H1 (cell line): ENCODE results near the gene CCDC60. TPM values are rescaled to one million over a fixed set of nuclear protein-coding genes. Genes with fewer than 3 reads are reported as not detected.

Source experiments
- CTCF ChIA-PET: fragments of 300-600 bp; sonication (Branson Sonifier 250); formaldehyde crosslinking; loops from one replicate; lab custom pipeline; 2021; ENCODE audit not compliant: partially characterized antibody; lab: Charles Lee
- POLR2A ChIA-PET: fragments of 300-600 bp; sonication (Branson Sonifier 250); formaldehyde crosslinking; loops from one replicate; lab custom pipeline; 2021; ENCODE audit warnings: inconsistent platforms; ENCODE audit not compliant: partially characterized antibody; lab: Charles Lee
- DNase-seq, 2 experiments: peaks; one replicate each; pipeline versions ENCODE4 v3.0.0 to v3.0.0-alpha.2; 2010 to 2022; ENCODE audit warnings: low spot score in 2 of 2, low read depth in 1 of 2, mixed read lengths in 1 of 2
- FAIRE-seq: peaks from 2 replicates; lab custom pipeline; 2011; peaks lifted over from hg19 to GRCh38; lab: Jason Lieb, UNC
- H2AFZ ChIP-seq: 2 replicates; pipeline ENCODE4 v1.8.1; 2012; ENCODE audit warnings: low read length, inconsistent platforms
- H2AK5ac ChIP-seq: 2 replicates; pipeline ENCODE4 v1.6.1; 2013; ENCODE audit warnings: low read depth, low read length
- H2BK120ac ChIP-seq: replicated peaks from 2 replicates; pipeline ENCODE3; 2013; ENCODE audit warnings: low read depth, low read length, inconsistent platforms
- H2BK12ac ChIP-seq: 2 replicates; pipeline ENCODE4 v1.6.1; 2013; ENCODE audit warnings: low read depth, low read length
- H2BK15ac ChIP-seq: 2 replicates; pipeline ENCODE4 v1.6.1; 2013; ENCODE audit warnings: low read length
- H2BK20ac ChIP-seq: 2 replicates; pipeline ENCODE4 v1.6.1; 2013; ENCODE audit warnings: low read length
- H2BK5ac ChIP-seq: 2 replicates; pipeline ENCODE4 v1.6.1; 2013; ENCODE audit warnings: low read depth, low read length
- H3K14ac ChIP-seq: 2 replicates; pipeline ENCODE4 v1.6.1; 2013; ENCODE audit warnings: inconsistent platforms; ENCODE audit not compliant: insufficient read length
- H3K18ac ChIP-seq: 2 replicates; pipeline ENCODE4 v1.6.1; 2013; ENCODE audit warnings: low read length; ENCODE audit errors: extremely low read depth
- H3K23ac ChIP-seq: 2 replicates; pipeline ENCODE4 v1.6.1; 2013; ENCODE audit warnings: inconsistent platforms; ENCODE audit not compliant: insufficient read length
- H3K23me2 ChIP-seq: 2 replicates; pipeline ENCODE4 v1.6.1; 2013; ENCODE audit warnings: low read depth, low read length
- H3K27ac ChIP-seq: 2 replicates; pipeline ENCODE4 v1.6.1; 2011; ENCODE audit warnings: low read depth, low read length, inconsistent platforms
- H3K27me3 ChIP-seq, 4 experiments: replicated peaks in 1 of 4; 1 replicate in 1 of 4; 2 replicates in 3 of 4; pipeline versions ENCODE4 v1.6.1 to v1.8.1; 2011 to 2013; ENCODE audit warnings: low read length in 3 of 4, mild to moderate bottlenecking in 3 of 4, inconsistent platforms in 2 of 4, mixed read lengths in 2 of 4, moderate library complexity in 1 of 4; ENCODE audit not compliant: control insufficient read depth in 3 of 4, insufficient read depth in 3 of 4; ENCODE audit errors: extremely low read depth in 1 of 4
- H3K36me3 ChIP-seq, 4 experiments: 2 replicates each; pipeline versions ENCODE4 v1.6.1 to v1.8.1; 2011 to 2013; ENCODE audit warnings: mild to moderate bottlenecking in 4 of 4, low read length in 3 of 4, moderate library complexity in 2 of 4, control low read depth in 1 of 4, inconsistent platforms in 1 of 4; ENCODE audit not compliant: insufficient read depth in 4 of 4, control insufficient read depth in 2 of 4
- H3K4ac ChIP-seq: replicated peaks from 2 replicates; pipeline ENCODE3; 2013; ENCODE audit warnings: low read length, low read depth, mixed read lengths, inconsistent platforms; ENCODE audit not compliant: insufficient read length
- H3K4me1 ChIP-seq, 4 experiments: replicated peaks in 1 of 4; 1 replicate in 1 of 4; 2 replicates in 3 of 4; pipeline versions ENCODE4 v1.6.1 to v1.8.1; 2011 to 2013; ENCODE audit warnings: low read length in 3 of 4, inconsistent platforms in 2 of 4, mixed read lengths in 1 of 4; ENCODE audit not compliant: insufficient read depth in 4 of 4, control insufficient read depth in 3 of 4
- H3K4me2 ChIP-seq, 2 experiments: 2 replicates each; pipeline versions ENCODE4 v1.6.1 to v1.8.1; 2011 to 2013; ENCODE audit warnings: low read depth in 2 of 2, low read length in 2 of 2, control low read depth in 1 of 2, inconsistent platforms in 1 of 2, mild to moderate bottlenecking in 1 of 2; ENCODE audit not compliant: insufficient read depth in 1 of 2
- H3K4me3 ChIP-seq, 4 experiments: fragments of 200-600, 300-600 bp in 1 of 4; sonication (generic), shearing (Covaris generic), sonication (Bioruptor Twin) in 1 of 4; 2 replicates each; pipeline versions ENCODE4 v1.5.1 to v1.8.1; 2011 to 2016; ENCODE audit warnings: low read length in 4 of 4, low read depth in 3 of 4, control low read depth in 2 of 4, inconsistent platforms in 2 of 4, mild to moderate bottlenecking in 2 of 4, mixed read lengths in 1 of 4, moderate library complexity in 1 of 4; ENCODE audit not compliant: insufficient read depth in 2 of 4; ENCODE audit errors: extremely low read depth in 1 of 4
- H3K56ac ChIP-seq: replicated peaks from 2 replicates; pipeline ENCODE3; 2013; ENCODE audit warnings: low read depth, mild to moderate bottlenecking, mixed read lengths, low read length, inconsistent platforms; ENCODE audit not compliant: insufficient read length
- H3K79me1 ChIP-seq: 2 replicates; pipeline ENCODE4 v1.6.1; 2013; ENCODE audit warnings: low read depth, low read length, control low read depth
- H3K79me2 ChIP-seq, 2 experiments: 2 replicates each; pipeline versions ENCODE4 v1.6.1 to v1.8.1; 2012 to 2013; ENCODE audit warnings: low read length in 2 of 2, mild to moderate bottlenecking in 2 of 2, inconsistent platforms in 1 of 2; ENCODE audit not compliant: insufficient read depth in 2 of 2, control insufficient read depth in 1 of 2
- H3K9ac ChIP-seq, 4 experiments: replicated peaks in 1 of 4; 1 replicate in 1 of 4; 2 replicates in 3 of 4; pipeline versions ENCODE4 v1.6.1 to v1.8.1; 2011 to 2013; ENCODE audit warnings: low read depth in 3 of 4, low read length in 3 of 4, control low read depth in 2 of 4, mild to moderate bottlenecking in 2 of 4, moderate library complexity in 2 of 4, inconsistent platforms in 1 of 4; ENCODE audit errors: extremely low read depth in 1 of 4
- H3K9me3 ChIP-seq, 2 experiments: 2 replicates each; pipeline versions ENCODE4 v1.6.1 to v1.8.1; 2012 to 2013; ENCODE audit warnings: mild to moderate bottlenecking in 2 of 2, moderate library complexity in 2 of 2, control low read depth in 1 of 2, inconsistent platforms in 1 of 2, low read depth in 1 of 2, low read length in 1 of 2, mixed read lengths in 1 of 2; ENCODE audit not compliant: insufficient read depth in 2 of 2
- H4K20me1 ChIP-seq, 2 experiments: replicated peaks in 1 of 2; 2 replicates each; pipeline versions ENCODE3 to v1.8.1; 2011 to 2013; ENCODE audit warnings: inconsistent platforms in 2 of 2, low read length in 2 of 2, mild to moderate bottlenecking in 1 of 2; ENCODE audit not compliant: insufficient read depth in 2 of 2, control insufficient read depth in 1 of 2
- H4K5ac ChIP-seq: 2 replicates; pipeline ENCODE4 v1.6.1; 2013; ENCODE audit warnings: low read length, low read depth, mixed read lengths, inconsistent platforms; ENCODE audit not compliant: insufficient read length
- H4K8ac ChIP-seq: 2 replicates; pipeline ENCODE4 v1.8.0; 2013; ENCODE audit warnings: mild to moderate bottlenecking, moderate library complexity, low read length, inconsistent platforms; ENCODE audit not compliant: insufficient read depth; ENCODE audit errors: extremely low read depth
- H4K91ac ChIP-seq: replicated peaks from 2 replicates; pipeline ENCODE3; 2013; ENCODE audit warnings: low read length, mixed read lengths, inconsistent platforms; ENCODE audit not compliant: insufficient read length
- ATF2 ChIP-seq: IDR thresholded peaks from 2 replicates; pipeline ENCODE4 v1.6.1; 2012; ENCODE audit warnings: low read length, inconsistent platforms
- CREB1 ChIP-seq: IDR thresholded peaks from 2 replicates; pipeline ENCODE4 v1.6.1; 2012; ENCODE audit warnings: inconsistent platforms
- MAFK ChIP-seq: IDR thresholded peaks from 2 replicates; pipeline ENCODE4 v1.6.1; 2012; ENCODE audit warnings: low read depth, mild to moderate bottlenecking, improper control_type of control experiment, low read length
- TBP ChIP-seq: IDR thresholded peaks from 2 replicates; pipeline ENCODE4 v1.6.1; 2011; ENCODE audit warnings: low read depth, low read length, improper control_type of control experiment
- WGBS, 2 experiments: shearing (Covaris generic) in 1 of 2; methylation state at CpG; one replicate each; pipeline versions ENCODE4 v1.1.6 to v1.1.7; 2013 to 2015; ENCODE audit warnings: low lambda C conversion rate in 2 of 2, mixed read lengths in 2 of 2, inconsistent platforms in 1 of 2, low coverage in 1 of 2, missing lambda C conversion rate in 1 of 2; ENCODE audit not compliant: insufficient replicate concordance in 2 of 2, insufficient coverage in 1 of 2, insufficient read length in 1 of 2; ENCODE audit errors: extremely low coverage in 1 of 2, missing lambda C conversion rate in 1 of 2; 5-methylcytosine and 5-hydroxymethylcytosine counted together
- polyA plus RNA-seq, 7 experiments: library from polyadenylated mRNA; depleted of rRNA in 3 of 7; stranded (reverse) in 5 of 7; unstranded in 2 of 7; fragments of >200 nt in 5 of 7; fragments of 200-250 nt in 2 of 7; gene quantifications; 1 replicate in 5 of 7; 2 replicates in 1 of 7; 4 replicates in 1 of 7; pipeline versions ENCODE4 v1.2.1 to v1.2.3, GENCODE V29; 2011 to 2013; ENCODE audit warnings: missing spikeins in 2 of 7, mixed read lengths in 2 of 7
- total RNA-seq: library from RNA; stranded (reverse); fragmentation: NEBNext Ultra II Directional; extraction: Animal tissue kit (Norgen Biotek cat#: 25700); gene quantifications from 2 replicates; pipeline ENCODE4 v1.2.1, GENCODE V29; 2021

Gene CCDC60
- total and polyA plus RNA-seq, 2 of the 8 experiments (the other 6 are each of a cell fraction or from before 2014, with no cell fraction given): 0.05 TPM; not detected in 1

- H3K36me3 ChIP-seq: no peaks in the 10 kb centered on the region
- no peak overlapping the region for H2AK5ac ChIP-seq
- no peak for DNase-seq
- no peak overlapping the region for H2AFZ ChIP-seq
- POLR2A ChIA-PET: no interaction called here
- no peak overlapping the region for H2BK15ac ChIP-seq
- TF ChIP-seq TBP (no peak), ATF2 (no peak), MAFK (no peak), CREB1 (no peak)
- TF ChIP-seq, all 59 proteins: peak for 0
- CTCF ChIA-PET: interaction anchor here (1.5 to 14.1 kb wide), 2 partner anchors 94 to 103 kb away, joined by 5 to 141 read pairs; no protein-coding TSS in a partner anchor
- H3K9ac ChIP-seq: no peak overlapping the region
- H3K4me1 ChIP-seq: no peaks in the 10 kb centered on the region
- H3K23me2 ChIP-seq: peaks cover 4% of the 10 kb centered on the region; the same call in 1 of the 2 replicates
- 94% methylated on average over 3 of the region's 3 CpGs; no CpG with 5 or more reads in 1 of the 2 experiments for WGBS, 2 experiments
- H3K27ac ChIP-seq: no peak overlapping the region
- H2BK120ac ChIP-seq: no peak overlapping the region
- no peak for FAIRE-seq
- H3K4me2 ChIP-seq: no peak overlapping the region
- H3K9me3 ChIP-seq: no peaks in the 10 kb centered on the region
- no peak overlapping the region for H4K5ac ChIP-seq
- no peak overlapping the region for H3K4ac ChIP-seq
- no peak overlapping the region for H3K23ac ChIP-seq
- H3K4me3 ChIP-seq: no peak overlapping the region
- no peaks in the 10 kb centered on the region for H3K27me3 ChIP-seq
- no peak overlapping the region for H3K56ac ChIP-seq
- H2BK20ac ChIP-seq: no peak overlapping the region
- no peak overlapping the region for H2BK5ac ChIP-seq
- H3K79me2 ChIP-seq: no peaks in the 10 kb centered on the region
- no peaks in the 10 kb centered on the region for H4K20me1 ChIP-seq
- H4K91ac ChIP-seq: no peak overlapping the region
- no peak overlapping the region for H4K8ac ChIP-seq
- no peak overlapping the region for H3K18ac ChIP-seq
- H3K79me1 ChIP-seq: no peaks in the 10 kb centered on the region
- H3K14ac ChIP-seq: no peak overlapping the region
- no peak overlapping the region for H2BK12ac ChIP-seq
These were observed 205.9 kb downstream of the CCDC60 start for GRCh38 chr12:119540476-119540875.
